A673 (cell line): ENCODE measurements around the gene C16orf86. TPM values are rescaled to one million over a fixed set of nuclear protein-coding genes. Genes with fewer than 3 reads are reported as not detected.

Experiments used
- BruUV-seq: library from RNA; stranded (reverse); fragments of 400-500 nt; replicated peaks from 2 replicates; lab custom pipeline; 2021; lab: Mats Ljungman, UMichigan
- CTCF ChIA-PET: fragments of 300-600 bp; sonication (Branson Sonifier 250); formaldehyde crosslinking; loops from one replicate; lab custom pipeline; 2022; ENCODE audit warnings: antibody characterized with exemption; lab: Charles Lee
- POLR2A ChIA-PET: fragments of 300-600 bp; sonication (Branson Sonifier 250); formaldehyde crosslinking; loops from one replicate; lab custom pipeline; 2022; ENCODE audit warnings: antibody characterized with exemption; ENCODE audit not compliant: low non-redundant PET; lab: Charles Lee
- DNase-seq: peaks from one replicate; pipeline ENCODE4 v3.0.0-alpha.2; 2015; ENCODE audit warnings: low spot score
- H3K27ac ChIP-seq: fragments of 200-600 bp; sonication (generic); 2 replicates; pipeline ENCODE4 v1.5.1; 2016; ENCODE audit warnings: mixed run types, low read depth, mild to moderate bottlenecking, mixed read lengths, antibody characterized with exemption, low read length; ENCODE audit not compliant: poor library complexity, severe bottlenecking
- H3K27me3 ChIP-seq: fragments of 200-600 bp; sonication (generic); replicated peaks from 2 replicates; pipeline ENCODE4 v1.6.1; 2017; ENCODE audit warnings: mixed run types, low read depth, mild to moderate bottlenecking, mixed read lengths, antibody characterized with exemption, low read length; ENCODE audit not compliant: insufficient read depth, poor library complexity
- H3K36me3 ChIP-seq: fragments of 200-600 bp; sonication (generic); 2 replicates; pipeline ENCODE4 v1.6.1; 2016; ENCODE audit warnings: mixed run types, mild to moderate bottlenecking, mixed read lengths, antibody characterized with exemption, low read length; ENCODE audit not compliant: insufficient read depth, poor library complexity, severe bottlenecking
- H3K4me1 ChIP-seq: fragments of 200-600 bp; sonication (generic); 2 replicates; pipeline ENCODE4 v1.6.1; 2017; ENCODE audit warnings: mixed run types, mild to moderate bottlenecking, mixed read lengths, antibody characterized with exemption, low read length; ENCODE audit not compliant: insufficient read depth, poor library complexity, severe bottlenecking
- H3K4me3 ChIP-seq: fragments of 200-600 bp; sonication (generic); 2 replicates; pipeline ENCODE4 v1.5.1; 2016; ENCODE audit warnings: low read depth, mixed run types, mild to moderate bottlenecking, mixed read lengths, low read length; ENCODE audit not compliant: poor library complexity, severe bottlenecking
- H3K9me3 ChIP-seq: fragments of 200-600 bp; sonication (generic); 2 replicates; pipeline ENCODE4 v1.6.1; 2016; ENCODE audit warnings: mixed run types, low read depth, mild to moderate bottlenecking, mixed read lengths, antibody characterized with exemption, low read length; ENCODE audit not compliant: poor library complexity, severe bottlenecking
- CTCF ChIP-seq: fragments of 300-800, 200-600 bp; sonication (generic); conservative IDR thresholded peaks from 2 replicates; pipeline ENCODE4 v1.5.1; 2017; ENCODE audit warnings: low read depth, mild to moderate bottlenecking, antibody characterized with exemption, low read length, moderate library complexity, mixed read lengths
- EZH2 ChIP-seq: fragments of 200-600 bp; sonication (generic); IDR thresholded peaks from 2 replicates; pipeline ENCODE4 v1.6.1; 2017; ENCODE audit warnings: borderline replicate concordance, low read depth, mild to moderate bottlenecking, mixed read lengths, antibody characterized with exemption, low read length; ENCODE audit not compliant: poor library complexity, severe bottlenecking
- intact Hi-C: fragments of 100-400 bp; cut with micrococcal nuclease; formaldehyde crosslinking; loops from one replicate; pipeline ENCODE4 v1.10.0; 2022; ENCODE audit not compliant: unreplicated experiment
- total RNA-seq: library from RNA; stranded (reverse); gene quantifications from 2 replicates; pipeline ENCODE4 v1.2.3, GENCODE V29; 2021

C16orf86 gene
- total RNA-seq, 1 experiment from 2014 or later, result not detected

- no peak for DNase-seq
- ChIA-PET POLR2A (no interaction called here), CTCF (no interaction called here)
- H3K4me3 ChIP-seq, result no peak overlapping the region
- no TSS peak for BruUV-seq
- intact Hi-C loops, result no loop called here
- no peak overlapping the region for H3K27ac ChIP-seq
- TF ChIP-seq CTCF (no peak), EZH2 (no peak)
- no peaks in the 10 kb centered on the region for H3K36me3 ChIP-seq
- no peaks in the 10 kb centered on the region for H3K9me3 ChIP-seq
- no peaks in the 10 kb centered on the region for H3K27me3 ChIP-seq
- H3K4me1 ChIP-seq, result no peaks in the 10 kb centered on the region
Observed at GRCh38 chr16:67702130-67702529, 35.5 kb downstream of the C16orf86 start.

- H3K9me3 ChIP-seq, result no peaks in the 10 kb centered on the region
- no peak overlapping the region for H3K27ac ChIP-seq
- ChIA-PET POLR2A (no interaction called here), CTCF (no interaction called here)
- BruUV-seq, result no TSS peak
- TF ChIP-seq EZH2, result no peak
- TF ChIP-seq CTCF, result no peak
- intact Hi-C loops, result no loop called here
- H3K36me3 ChIP-seq, result no peaks in the 10 kb centered on the region
- DNase-seq, result no peak
- no peak overlapping the region for H3K4me3 ChIP-seq
- no peaks in the 10 kb centered on the region for H3K4me1 ChIP-seq
- no peaks in the 10 kb centered on the region for H3K27me3 ChIP-seq
Observed at GRCh38 chr16:67703626-67704025, 37.0 kb downstream of the C16orf86 start.

GRCh38 chr16:67704110-67704509 is 37.5 kb downstream of the C16orf86 start:
- H3K36me3 ChIP-seq, result no peaks in the 10 kb centered on the region
- no peak for DNase-seq
- TF ChIP-seq EZH2 (no peak), CTCF (no peak)
- POLR2A ChIA-PET, result no interaction called here
- H3K9me3 ChIP-seq, result no peaks in the 10 kb centered on the region
- BruUV-seq, result no TSS peak
- intact Hi-C loops, result no loop called here
- no peaks in the 10 kb centered on the region for H3K27me3 ChIP-seq
- H3K4me1 ChIP-seq, result no peaks in the 10 kb centered on the region
- no peak overlapping the region for H3K27ac ChIP-seq
- CTCF ChIA-PET, result no interaction called here
- H3K4me3 ChIP-seq, result no peak overlapping the region
